IPS-18c (cell line): ENCODE results near the gene TXNL4A.
"Not testable (repeated sequence)": the region's sequence is repeated elsewhere in the genome, so short reads cannot be mapped to it uniquely, and the experiment has no call there.

Experiments used
- H3K4me3 ChIP-seq: 2 replicates; pipeline ENCODE4 v1.7.0; 2013; ENCODE audit warnings: low read depth, mild to moderate bottlenecking, low read length, moderate library complexity; ENCODE audit not compliant: insufficient read depth
- H3K9me3 ChIP-seq: one replicate; pipeline ENCODE4 v1.6.1; 2013; ENCODE audit warnings: mild to moderate bottlenecking, low read length, moderate library complexity; ENCODE audit not compliant: control insufficient read depth, insufficient read depth

The TXNL4A gene

GRCh38 chr18:79973517-79973916 is 14.8 kb downstream of the TXNL4A start:
- H3K4me3 ChIP-seq: no peak overlapping the region
- peaks cover 4% of the 10 kb centered on the region for H3K9me3 ChIP-seq

- H3K4me3 ChIP-seq: no peak overlapping the region
- peaks cover 4% of the 10 kb centered on the region for H3K9me3 ChIP-seq
Observed at GRCh38 chr18:79972720-79973119, 15.6 kb downstream of the TXNL4A start.

GRCh38 chr18:79971986-79972385 is 16.4 kb downstream of the TXNL4A start:
- peaks cover 4% of the 10 kb centered on the region for H3K9me3 ChIP-seq
- H3K4me3 ChIP-seq: no peak overlapping the region

GRCh38 chr18:79971211-79971952 is 17.0 kb downstream of the TXNL4A start:
- Histone ChIP-seq H3K9me3 (peaks cover 4% of the 10 kb centered on the region), H3K4me3 (no peak overlapping the region)

GRCh38 chr18:79970419-79971133 is 17.8 kb downstream of the TXNL4A start:
- no peak overlapping the region for H3K4me3 ChIP-seq
- peaks cover 4% of the 10 kb centered on the region for H3K9me3 ChIP-seq

- H3K9me3 ChIP-seq: no peaks in the 10 kb centered on the region
- H3K4me3 ChIP-seq: peak overlapping the region; percentile 40; the same call in 1 of the 2 replicates
Observed at GRCh38 chr18:79965119-79965902, 23.1 kb downstream of the TXNL4A start.

GRCh38 chr18:79964330-79965118 is 23.8 kb downstream of the TXNL4A start, which contains the start of gene HSBP1L1:
HSBP1L1 (plus strand) TSS chr18:79964643; CDS start chr18:79964736, 93 bp downstream.
- Histone ChIP-seq H3K9me3 (no peaks in the 10 kb centered on the region), H3K4me3 (peak within 1 kb of the TSS; percentile 40; the same call in 1 of the 2 replicates)

- peak overlapping the region; percentile 40; the same call in 1 of the 2 replicates for H3K4me3 ChIP-seq
- no peaks in the 10 kb centered on the region for H3K9me3 ChIP-seq
Observed at GRCh38 chr18:79963658-79964329, 24.6 kb downstream of the TXNL4A start.

GRCh38 chr18:79962835-79963657 is 25.3 kb downstream of the TXNL4A start:
- Histone ChIP-seq H3K9me3 (no peaks in the 10 kb centered on the region), H3K4me3 (no peak overlapping the region)

- no peak overlapping the region for H3K4me3 ChIP-seq
Observed at GRCh38 chr18:79962311-79962710, 26.1 kb downstream of the TXNL4A start.

GRCh38 chr18:79961527-79962291 is 26.7 kb downstream of the TXNL4A start:
- Histone ChIP-seq H3K9me3 (no peaks in the 10 kb centered on the region), H3K4me3 (no peak overlapping the region)

More at GRCh38 chr18:79962311-79962710, 26.1 kb downstream of the TXNL4A start:
- no peaks in the 10 kb centered on the region for H3K9me3 ChIP-seq

GRCh38 chr18:79960921-79961526 is 27.3 kb downstream of the TXNL4A start:
- no peaks in the 10 kb centered on the region for H3K9me3 ChIP-seq
- H3K4me3 ChIP-seq: no peak overlapping the region

GRCh38 chr18:79960161-79960801 is 28.1 kb downstream of the TXNL4A start:
- not testable (repeated sequence) for H3K4me3 ChIP-seq, H3K9me3 ChIP-seq

GRCh38 chr18:79958981-79959380 is 29.4 kb downstream of the TXNL4A start:
- H3K9me3 ChIP-seq: no peaks in the 10 kb centered on the region
- H3K4me3 ChIP-seq: no peak overlapping the region
